Upper lobe of left lung (tissue), 4 donors: ENCODE measurements around the gene RIMBP2.

Experiments used
- POLR2A ChIP-seq, 4 donors: fragments of 450-650 bp; IDR thresholded peaks; one replicate each; pipeline ENCODE4 v1.5.1; 2016 to 2017; ENCODE audit warnings: antibody characterized with exemption in 4 of 4, mild to moderate bottlenecking in 2 of 4
- TF ChIP-seq, protein P1 (sequence below), 6 experiments: fragments of 450-650 bp in 4 of 6; fragments of 200-600 bp in 2 of 6; sonication (generic) in 2 of 6; IDR thresholded peaks; one replicate each; pipeline ENCODE4 v1.5.1; 2016 to 2019; ENCODE audit warnings: antibody characterized with exemption in 6 of 6

DNA sequence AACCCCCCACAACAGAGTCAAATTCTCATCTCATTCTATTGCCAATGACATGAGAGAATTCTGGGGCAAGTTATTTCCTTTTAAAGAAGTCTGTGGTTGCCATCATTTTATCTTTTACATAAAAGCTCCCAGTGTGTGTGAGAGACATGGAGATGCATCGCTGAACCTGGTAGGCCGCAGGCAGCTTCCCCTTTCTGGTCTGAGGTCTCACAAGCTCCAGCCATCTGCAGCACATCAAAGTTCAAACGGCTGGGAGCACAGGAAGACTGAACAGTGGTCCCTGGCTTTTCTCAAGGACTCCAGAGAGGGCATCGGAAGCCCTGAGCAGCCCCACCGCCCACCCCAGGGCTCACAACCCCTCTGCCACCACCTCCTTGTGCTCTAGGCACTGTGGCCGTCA, 141.7 kb downstream of the RIMBP2 start:
- TF ChIP-seq, protein P1, sequence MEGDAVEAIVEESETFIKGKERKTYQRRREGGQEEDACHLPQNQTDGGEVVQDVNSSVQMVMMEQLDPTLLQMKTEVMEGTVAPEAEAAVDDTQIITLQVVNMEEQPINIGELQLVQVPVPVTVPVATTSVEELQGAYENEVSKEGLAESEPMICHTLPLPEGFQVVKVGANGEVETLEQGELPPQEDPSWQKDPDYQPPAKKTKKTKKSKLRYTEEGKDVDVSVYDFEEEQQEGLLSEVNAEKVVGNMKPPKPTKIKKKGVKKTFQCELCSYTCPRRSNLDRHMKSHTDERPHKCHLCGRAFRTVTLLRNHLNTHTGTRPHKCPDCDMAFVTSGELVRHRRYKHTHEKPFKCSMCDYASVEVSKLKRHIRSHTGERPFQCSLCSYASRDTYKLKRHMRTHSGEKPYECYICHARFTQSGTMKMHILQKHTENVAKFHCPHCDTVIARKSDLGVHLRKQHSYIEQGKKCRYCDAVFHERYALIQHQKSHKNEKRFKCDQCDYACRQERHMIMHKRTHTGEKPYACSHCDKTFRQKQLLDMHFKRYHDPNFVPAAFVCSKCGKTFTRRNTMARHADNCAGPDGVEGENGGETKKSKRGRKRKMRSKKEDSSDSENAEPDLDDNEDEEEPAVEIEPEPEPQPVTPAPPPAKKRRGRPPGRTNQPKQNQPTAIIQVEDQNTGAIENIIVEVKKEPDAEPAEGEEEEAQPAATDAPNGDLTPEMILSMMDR (IDR thresholded peaks at IDR 0.05): no peak
- TF ChIP-seq POLR2A (IDR thresholded peaks at IDR 0.05): no peak
